ENCODE data around the gene SLC10A2. TPM values are rescaled to one million over a fixed set of nuclear protein-coding genes. Genes with fewer than 3 reads are reported as not detected.

The SLC10A2 gene
- total RNA-seq, 1 donor from 2014 or later: not detected

Other genes starting within 250 kb of the SLC10A2 start
- 41.4 and 48.5 TPM in 2 replicates for gene ERCC5, start 220.4 kb downstream of the SLC10A2 start, total RNA-seq